Measurements from ENCODE around the gene NHEJ1. TPM values are rescaled to one million over a fixed set of nuclear protein-coding genes. Genes with fewer than 3 reads are reported as not detected.

Gene NHEJ1
- total RNA-seq, 1 donor from 2014 or later: 19.6 TPM

GRCh38 chr2:219107758-219108157 is 52.9 kb downstream of the NHEJ1 start:
- TF ChIP-seq, protein P1, sequence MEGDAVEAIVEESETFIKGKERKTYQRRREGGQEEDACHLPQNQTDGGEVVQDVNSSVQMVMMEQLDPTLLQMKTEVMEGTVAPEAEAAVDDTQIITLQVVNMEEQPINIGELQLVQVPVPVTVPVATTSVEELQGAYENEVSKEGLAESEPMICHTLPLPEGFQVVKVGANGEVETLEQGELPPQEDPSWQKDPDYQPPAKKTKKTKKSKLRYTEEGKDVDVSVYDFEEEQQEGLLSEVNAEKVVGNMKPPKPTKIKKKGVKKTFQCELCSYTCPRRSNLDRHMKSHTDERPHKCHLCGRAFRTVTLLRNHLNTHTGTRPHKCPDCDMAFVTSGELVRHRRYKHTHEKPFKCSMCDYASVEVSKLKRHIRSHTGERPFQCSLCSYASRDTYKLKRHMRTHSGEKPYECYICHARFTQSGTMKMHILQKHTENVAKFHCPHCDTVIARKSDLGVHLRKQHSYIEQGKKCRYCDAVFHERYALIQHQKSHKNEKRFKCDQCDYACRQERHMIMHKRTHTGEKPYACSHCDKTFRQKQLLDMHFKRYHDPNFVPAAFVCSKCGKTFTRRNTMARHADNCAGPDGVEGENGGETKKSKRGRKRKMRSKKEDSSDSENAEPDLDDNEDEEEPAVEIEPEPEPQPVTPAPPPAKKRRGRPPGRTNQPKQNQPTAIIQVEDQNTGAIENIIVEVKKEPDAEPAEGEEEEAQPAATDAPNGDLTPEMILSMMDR (conservative IDR thresholded peaks at IDR 0.05): no peak
- H3K27me3 Mint-ChIP-seq: no peaks in the 10 kb centered on the region
- H3K4me1 Mint-ChIP-seq (ENCODE audit: unreplicated experiment): peaks cover 11% of the 10 kb centered on the region
- H3K36me3 Mint-ChIP-seq: no peaks in the 10 kb centered on the region
- H3K27ac Mint-ChIP-seq: no peak overlapping the region
- no peak overlapping the region for H3K4me3 Mint-ChIP-seq
- no peaks in the 10 kb centered on the region for H3K9me3 Mint-ChIP-seq
- no peak for DNase-seq (ENCODE audit: extremely low spot score, unreplicated experiment)

- peaks cover 3% of the 10 kb centered on the region for H3K36me3 Mint-ChIP-seq
- H3K27me3 Mint-ChIP-seq: no peaks in the 10 kb centered on the region
- no peak overlapping the region for H3K4me3 Mint-ChIP-seq
- TF ChIP-seq, protein P1 (conservative IDR thresholded peaks at IDR 0.05): no peak
- DNase-seq (ENCODE audit: extremely low spot score, unreplicated experiment): no peak
- H3K4me1 Mint-ChIP-seq (ENCODE audit: unreplicated experiment): peaks cover 7% of the 10 kb centered on the region
- H3K27ac Mint-ChIP-seq: no peak overlapping the region
- H3K9me3 Mint-ChIP-seq: no peaks in the 10 kb centered on the region
Measured at GRCh38 chr2:219106251-219106650, 54.4 kb downstream of the NHEJ1 start.

DNA sequence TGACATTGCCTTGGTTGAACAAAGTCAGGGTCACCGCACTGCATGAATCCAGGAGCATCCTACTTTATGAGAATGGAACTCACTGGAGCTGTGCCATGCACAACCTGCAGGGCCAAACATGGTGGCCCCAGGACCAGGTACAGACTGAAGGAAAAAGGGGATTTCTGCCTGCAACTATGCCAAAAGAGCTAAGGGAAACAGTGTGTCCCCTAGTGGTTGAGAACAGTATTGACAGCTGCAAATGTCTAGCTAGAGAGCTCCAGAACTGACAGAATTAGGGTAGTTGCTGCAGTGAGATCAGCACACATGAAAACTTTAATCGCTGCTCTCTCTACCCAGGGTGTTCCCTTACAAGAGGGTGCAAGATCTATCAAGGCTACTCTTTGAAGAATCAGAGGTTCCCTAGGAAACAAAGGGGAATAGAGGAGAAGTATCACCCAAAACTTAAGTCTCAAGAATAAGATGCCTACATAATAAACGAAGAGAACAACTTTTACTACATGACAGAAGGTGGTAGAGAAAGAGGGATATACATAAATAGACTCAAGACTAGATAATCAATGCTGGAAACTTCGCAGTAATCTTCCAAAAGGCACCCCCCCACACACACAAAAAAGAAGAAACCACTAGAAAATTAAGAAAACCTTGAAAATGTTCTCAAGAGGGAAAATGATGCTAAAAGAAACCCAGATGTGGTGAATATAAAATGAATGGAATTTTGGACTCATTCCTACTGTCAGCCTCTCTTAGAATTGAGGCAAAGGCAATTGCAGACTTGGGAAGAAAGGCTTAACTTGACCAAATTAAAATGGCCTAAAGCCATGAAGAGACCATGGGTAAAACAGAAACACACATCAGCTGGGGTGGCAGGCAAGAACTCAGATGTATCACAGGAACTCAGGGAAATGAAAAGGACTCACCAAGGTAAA is 56.2 kb downstream of the NHEJ1 start:
- no peak overlapping the region for H3K4me3 Mint-ChIP-seq
- H3K9me3 Mint-ChIP-seq: no peaks in the 10 kb centered on the region
- TF ChIP-seq, protein P1 (conservative IDR thresholded peaks at IDR 0.05): peak; percentile 82
- H3K4me1 Mint-ChIP-seq (ENCODE audit: unreplicated experiment): peaks cover 7% of the 10 kb centered on the region
- H3K27ac Mint-ChIP-seq: no peak overlapping the region
- peaks cover 3% of the 10 kb centered on the region for H3K36me3 Mint-ChIP-seq
- H3K27me3 Mint-ChIP-seq: no peaks in the 10 kb centered on the region
- DNase-seq (ENCODE audit: extremely low spot score, unreplicated experiment): no peak

DNA sequence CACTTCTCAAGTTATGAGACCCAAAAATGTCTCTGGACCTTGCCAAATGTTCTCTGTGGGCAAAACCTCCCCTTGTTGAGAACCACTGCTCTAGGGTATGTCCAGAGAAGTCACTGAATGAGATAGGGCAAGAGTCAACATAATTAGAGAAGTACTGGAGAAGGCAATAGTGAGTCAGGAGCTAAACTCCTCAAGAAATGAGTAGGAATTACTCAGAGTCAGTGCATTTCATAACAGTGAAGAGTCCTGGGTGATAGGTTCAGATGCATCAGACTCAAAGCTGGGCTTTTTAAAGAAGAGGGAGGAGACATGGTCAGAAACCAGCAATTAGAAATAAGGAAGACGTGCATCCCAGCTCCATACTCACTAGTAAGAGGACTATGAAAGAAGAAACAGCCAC is 61.3 kb downstream of the NHEJ1 start:
- Mint-ChIP-seq H3K4me1 (ENCODE audit: unreplicated experiment) (no peaks in the 10 kb centered on the region), H3K27ac (no peak overlapping the region), H3K27me3 (no peaks in the 10 kb centered on the region), H3K4me3 (no peak overlapping the region), H3K9me3 (no peaks in the 10 kb centered on the region), H3K36me3 (peaks cover 3% of the 10 kb centered on the region)
- no peak for DNase-seq (ENCODE audit: extremely low spot score, unreplicated experiment)
- TF ChIP-seq, protein P1 (conservative IDR thresholded peaks at IDR 0.05): no peak

GRCh38 chr2:219095406-219095935 is 65.1 kb downstream of the NHEJ1 start:
- no peak for DNase-seq (ENCODE audit: extremely low spot score, unreplicated experiment)
- peaks cover 4% of the 10 kb centered on the region for H3K4me1 Mint-ChIP-seq (ENCODE audit: unreplicated experiment)
- H3K4me3 Mint-ChIP-seq: no peak overlapping the region
- H3K36me3 Mint-ChIP-seq: peaks cover 4% of the 10 kb centered on the region
- TF ChIP-seq, protein P1 (conservative IDR thresholded peaks at IDR 0.05): no peak
- no peaks in the 10 kb centered on the region for H3K9me3 Mint-ChIP-seq
- no peaks in the 10 kb centered on the region for H3K27me3 Mint-ChIP-seq
- no peak overlapping the region for H3K27ac Mint-ChIP-seq
